Dendritic cell treated with granulocyte-macrophage colony-stimulating factor and Interleukin-4, amounts not matched to agents 40 ng/mL and 50 ng/mL, for 4 days (primary cell): ENCODE results near the gene ADGRA1.
"Not testable (repeated sequence)": the region's sequence is repeated elsewhere in the genome, so short reads cannot be mapped to it uniquely, and the experiment has no call there.

Experiments
- H3K27ac Mint-ChIP-seq: one replicate; pipeline ENCODE4 v1.8.0; 2022; ENCODE audit warnings: mild to moderate bottlenecking, mixed read lengths
- H3K27me3 Mint-ChIP-seq: one replicate; pipeline ENCODE4 v1.8.0; 2022; ENCODE audit warnings: mild to moderate bottlenecking, mixed read lengths
- H3K36me3 Mint-ChIP-seq: one replicate; pipeline ENCODE4 v1.8.0; 2022; ENCODE audit warnings: low read depth, mixed read lengths
- H3K4me1 Mint-ChIP-seq: one replicate; pipeline ENCODE4 v1.8.0; 2022; ENCODE audit warnings: low read depth, mixed read lengths
- H3K4me3 Mint-ChIP-seq: one replicate; pipeline ENCODE4 v1.8.0; 2022; ENCODE audit warnings: mild to moderate bottlenecking, moderate library complexity, mixed read lengths
- H3K9me3 Mint-ChIP-seq: one replicate; pipeline ENCODE4 v1.8.0; 2022; ENCODE audit warnings: mixed read lengths
- intact Hi-C: fragments of 100-400 bp; cut with micrococcal nuclease; formaldehyde crosslinking; loops from one replicate; pipeline ENCODE4 v1.15.0; 2022

ADGRA1 gene

DNA sequence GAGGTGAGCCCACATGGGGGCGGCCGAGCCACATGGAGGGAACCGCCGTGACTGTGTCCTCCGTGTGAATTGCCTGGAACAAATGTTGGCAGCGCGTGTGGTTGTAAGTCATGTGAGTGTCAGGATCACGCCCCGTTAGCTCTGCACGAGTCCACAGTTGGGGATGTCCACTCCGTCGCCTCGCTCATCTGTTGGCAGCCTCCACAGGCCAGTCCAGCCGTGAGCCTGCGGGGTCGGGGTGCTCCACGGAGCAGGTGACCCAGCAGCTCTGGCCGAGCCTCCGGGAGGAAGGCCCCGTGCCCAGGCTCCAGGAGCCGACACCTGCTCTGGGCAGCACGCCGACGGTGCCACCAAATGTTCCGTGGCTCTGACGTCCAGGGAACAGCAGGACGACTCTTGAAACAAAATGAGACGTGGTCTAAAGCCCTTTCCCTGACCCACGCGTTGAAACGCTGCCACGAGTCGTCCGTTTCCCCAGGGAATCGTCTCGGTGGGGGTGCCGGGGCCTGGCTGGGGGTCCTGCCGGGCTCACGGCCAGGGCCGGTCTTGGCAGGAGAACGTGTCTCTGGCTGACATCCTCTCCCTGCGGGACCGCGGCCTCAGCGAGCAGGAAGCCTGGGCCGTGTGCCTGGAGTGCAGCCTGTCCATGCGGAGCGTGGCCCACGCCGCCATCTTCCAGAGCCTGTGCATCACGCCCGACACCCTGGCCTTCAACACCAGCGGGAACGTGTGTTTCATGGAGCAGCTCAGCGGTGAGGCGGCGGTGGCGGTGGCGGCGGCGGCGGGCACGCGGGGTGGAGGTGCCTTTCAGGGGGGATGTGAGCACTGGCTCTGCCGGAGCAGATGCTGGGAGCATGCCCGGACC lies 79.3 kb downstream of the ADGRA1 start:
- intact Hi-C loops = no loop called here
- Mint-ChIP-seq H3K36me3 (no peaks in the 10 kb centered on the region), H3K27me3 (peaks cover 28% of the 10 kb centered on the region), H3K9me3 (no peaks in the 10 kb centered on the region), H3K4me1 (no peaks in the 10 kb centered on the region), H3K4me3 (no peak overlapping the region), H3K27ac (no peak overlapping the region)

DNA sequence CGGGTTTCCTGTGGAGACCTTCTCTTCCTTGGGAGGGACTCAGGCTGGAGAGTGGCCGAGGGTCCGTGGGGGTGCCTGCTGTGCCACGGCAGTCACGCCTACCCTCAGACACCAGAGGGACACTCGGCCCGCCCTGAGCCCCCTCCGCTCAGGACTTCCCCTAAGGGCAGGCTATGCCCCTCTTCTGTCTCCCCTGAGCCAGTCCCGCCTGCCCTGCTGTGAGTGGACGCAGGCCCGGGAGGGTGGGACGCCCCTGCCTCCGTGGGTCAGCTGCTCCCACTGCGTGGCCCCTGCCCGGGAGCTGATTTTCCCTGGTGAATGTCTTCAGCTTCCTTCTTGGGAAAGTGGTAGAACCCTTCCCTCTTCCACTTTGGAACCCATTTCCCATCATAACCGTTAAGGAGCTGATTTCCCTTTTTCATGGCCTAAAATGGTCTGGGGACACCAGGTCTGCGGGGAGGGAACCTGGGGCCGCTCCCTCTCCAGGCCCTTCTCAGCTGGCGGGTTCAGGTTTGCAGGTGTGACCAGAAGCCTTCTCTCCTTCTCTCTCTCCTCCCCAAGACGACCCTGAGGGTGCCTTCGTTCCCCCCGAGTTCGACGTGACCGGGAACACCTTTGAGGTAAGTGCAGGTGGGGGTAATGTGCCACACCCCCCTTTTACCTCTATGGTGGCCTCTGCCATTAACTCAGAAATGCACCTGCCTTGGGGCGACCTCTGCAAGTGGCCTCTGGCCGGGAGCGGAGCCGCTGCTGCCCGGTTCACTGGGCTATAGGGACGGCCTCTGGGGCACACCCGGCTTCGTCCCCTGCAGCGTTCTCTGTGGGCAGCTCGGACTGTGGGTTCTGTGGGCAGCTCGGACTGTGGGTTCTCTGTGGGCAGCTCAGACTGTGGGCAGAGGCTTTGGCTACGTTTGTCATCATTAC lies 80.2 kb downstream of the ADGRA1 start:
- no peaks in the 10 kb centered on the region for H3K4me1 Mint-ChIP-seq
- no peaks in the 10 kb centered on the region for H3K36me3 Mint-ChIP-seq
- H3K27ac Mint-ChIP-seq = no peak overlapping the region
- H3K4me3 Mint-ChIP-seq = no peak overlapping the region
- H3K9me3 Mint-ChIP-seq = peaks cover 3% of the 10 kb centered on the region
- peaks cover 22% of the 10 kb centered on the region for H3K27me3 Mint-ChIP-seq
- intact Hi-C loops = no loop called here

DNA sequence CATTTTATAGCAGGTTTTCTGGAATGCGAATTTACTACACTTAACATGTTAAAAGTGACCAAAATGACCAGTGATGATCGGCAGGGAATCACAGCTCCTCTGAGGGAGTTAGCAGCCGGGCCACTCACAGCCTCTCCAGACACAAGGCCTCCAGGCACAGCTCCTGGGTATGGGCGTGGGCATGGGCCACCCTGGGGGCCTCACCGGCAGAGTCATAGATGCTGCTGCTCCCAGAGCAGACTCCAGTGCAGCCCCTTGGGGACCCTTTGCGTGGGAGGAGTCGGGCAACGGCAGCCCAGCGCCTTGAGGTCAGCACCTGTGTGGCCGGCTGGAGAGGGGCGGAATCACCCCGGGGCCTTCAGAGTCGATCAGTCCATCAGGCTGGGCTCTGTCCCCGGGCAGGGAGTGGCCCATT lies 80.9 kb downstream of the ADGRA1 start:
- Mint-ChIP-seq H3K27me3 (peaks cover 18% of the 10 kb centered on the region), H3K9me3 (peaks cover 9% of the 10 kb centered on the region), H3K4me1 (no peaks in the 10 kb centered on the region), H3K27ac (no peak overlapping the region), H3K36me3 (no peaks in the 10 kb centered on the region), H3K4me3 (no peak overlapping the region)
- intact Hi-C loops = no loop called here

DNA sequence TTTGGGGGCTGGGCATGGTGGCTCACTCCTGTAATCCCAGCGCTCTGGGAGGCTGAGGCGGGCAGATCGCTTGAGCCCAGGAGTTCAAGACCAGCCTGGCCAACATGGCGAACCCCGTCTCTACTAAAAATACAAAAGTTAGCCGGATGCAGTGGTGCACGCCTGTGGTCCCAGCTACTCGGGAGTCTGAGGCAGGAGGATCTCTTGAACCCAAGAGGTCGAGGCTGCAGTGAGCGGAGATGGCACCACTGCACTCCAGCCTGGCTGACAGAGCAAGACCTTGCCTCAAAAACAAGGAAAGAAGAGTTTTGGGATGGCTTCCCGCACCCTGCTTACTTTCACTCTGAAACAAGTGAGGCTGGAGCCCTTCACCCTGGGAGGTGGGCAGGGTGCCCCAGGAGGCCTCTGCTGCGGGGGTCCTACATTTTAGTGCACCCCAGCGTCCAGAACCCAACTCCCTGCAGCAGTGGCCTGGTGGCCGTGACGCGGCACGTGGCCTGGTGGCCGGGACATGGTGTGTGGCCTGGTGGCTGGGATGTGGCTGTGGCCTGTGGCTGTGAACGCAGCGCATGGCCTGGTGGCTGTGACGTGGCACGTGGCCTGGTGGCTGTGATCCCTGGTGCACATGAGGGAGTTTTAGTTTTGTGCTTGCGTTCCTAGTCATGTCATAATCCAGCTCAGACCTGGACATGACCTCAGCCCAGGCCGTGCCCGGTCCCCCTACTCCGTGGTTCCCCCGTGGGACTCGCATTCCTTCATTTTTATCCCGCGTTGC lies 81.6 kb downstream of the ADGRA1 start:
- Mint-ChIP-seq H3K4me1 (peaks cover 7% of the 10 kb centered on the region), H3K9me3 (peaks cover 17% of the 10 kb centered on the region), H3K36me3 (no peaks in the 10 kb centered on the region), H3K27me3 (peaks cover 14% of the 10 kb centered on the region), H3K4me3 (no peak overlapping the region), H3K27ac (no peak overlapping the region)
- intact Hi-C loops = no loop called here

DNA sequence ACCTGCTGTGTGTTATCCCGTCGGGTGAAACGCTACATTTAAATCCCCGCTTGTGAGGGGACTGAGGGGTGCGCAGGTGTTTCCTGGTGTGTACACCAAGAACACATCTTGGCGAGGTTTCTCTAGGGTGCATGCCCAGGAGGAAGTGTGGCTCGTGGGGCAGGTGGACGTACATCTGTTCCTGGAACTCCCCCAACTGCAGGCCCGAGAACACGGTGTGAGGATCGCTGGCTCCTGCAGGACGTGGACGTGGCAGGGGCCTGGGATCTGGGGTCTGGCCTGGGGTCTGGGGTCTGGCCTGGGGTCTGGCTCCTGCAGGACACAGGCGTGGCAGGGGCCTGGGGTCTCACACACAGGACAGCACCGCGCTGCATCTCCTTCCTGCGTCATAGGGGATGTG lies 82.4 kb downstream of the ADGRA1 start:
- H3K4me1 Mint-ChIP-seq = peaks cover 12% of the 10 kb centered on the region
- peaks cover 24% of the 10 kb centered on the region for H3K9me3 Mint-ChIP-seq
- no peaks in the 10 kb centered on the region for H3K36me3 Mint-ChIP-seq
- H3K27ac Mint-ChIP-seq = no peak overlapping the region
- no peak overlapping the region for H3K4me3 Mint-ChIP-seq
- intact Hi-C loops = no loop called here
- H3K27me3 Mint-ChIP-seq = peaks cover 14% of the 10 kb centered on the region

DNA sequence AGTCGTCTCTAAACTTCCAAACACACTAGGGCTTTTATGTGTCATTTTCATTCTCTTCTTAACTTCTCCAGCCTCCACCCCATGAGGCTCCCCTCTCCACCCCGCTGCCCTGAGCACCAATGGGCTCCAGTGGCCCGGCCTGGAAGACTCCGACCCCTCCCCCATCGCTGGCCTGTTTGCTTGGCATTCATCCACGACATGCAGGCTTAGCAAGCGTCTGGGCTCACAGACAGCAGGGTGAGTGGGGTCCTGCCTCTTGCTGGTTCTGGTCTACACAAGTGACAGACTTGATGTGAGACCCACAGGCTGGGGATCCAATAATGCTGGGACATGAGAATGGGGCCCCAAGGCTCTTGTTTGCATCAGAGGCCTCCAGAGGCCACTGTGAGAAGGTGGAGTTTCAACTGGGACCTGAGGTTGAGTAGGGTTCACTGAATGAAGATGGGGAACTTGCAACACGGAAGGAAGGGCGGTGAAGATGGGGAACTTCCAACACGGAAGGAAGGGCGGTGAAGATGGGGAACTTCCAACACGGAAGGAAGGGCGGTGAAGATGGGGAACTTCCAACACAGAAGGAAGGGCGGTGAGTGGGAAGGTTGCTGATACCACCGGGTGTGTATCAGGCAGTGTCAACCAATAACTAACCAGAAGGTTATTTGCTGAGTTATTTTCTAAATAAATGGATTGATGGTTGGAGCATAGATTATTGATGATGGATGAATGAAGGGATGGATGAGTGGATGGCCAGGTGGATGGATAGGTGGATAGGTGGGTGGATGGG lies 86.3 kb downstream of the ADGRA1 start:
- Mint-ChIP-seq H3K27ac (no peak overlapping the region), H3K4me1 (peaks cover 12% of the 10 kb centered on the region), H3K36me3 (no peaks in the 10 kb centered on the region), H3K9me3 (peaks cover 51% of the 10 kb centered on the region), H3K27me3 (peaks cover 16% of the 10 kb centered on the region), H3K4me3 (no peak overlapping the region)
- intact Hi-C loops = no loop called here

DNA sequence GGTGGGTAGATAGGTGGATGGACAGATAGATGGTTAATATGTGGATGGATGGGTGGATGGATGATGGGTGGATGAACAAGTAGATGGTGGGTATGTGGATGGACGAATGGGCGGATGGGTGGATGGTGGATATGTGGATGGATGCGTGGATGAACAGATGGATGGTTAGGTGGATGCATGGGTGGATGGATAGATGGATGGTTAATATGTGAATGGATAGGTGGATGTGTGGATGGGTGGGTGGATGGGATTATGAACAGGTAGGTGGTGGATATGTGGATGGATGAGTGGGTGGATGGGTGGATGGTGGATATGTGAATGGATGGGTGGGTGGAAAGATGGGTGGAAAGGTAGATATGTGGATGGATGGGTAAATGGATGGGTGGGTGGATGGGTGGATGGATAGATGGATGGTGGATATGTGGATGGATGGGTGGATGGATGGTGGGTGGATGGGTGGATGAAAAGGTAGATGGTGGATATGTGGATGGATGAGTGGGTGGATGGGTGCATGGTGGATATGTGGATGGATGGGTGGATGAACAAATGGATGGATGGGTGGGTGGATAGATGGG lies 87.1 kb downstream of the ADGRA1 start:
- Mint-ChIP-seq H3K36me3 (no peaks in the 10 kb centered on the region), H3K27ac (no peak overlapping the region), H3K27me3 (peaks cover 14% of the 10 kb centered on the region), H3K4me3 (no peak overlapping the region), H3K9me3 (peaks cover 51% of the 10 kb centered on the region), H3K4me1 (peaks cover 12% of the 10 kb centered on the region)
- intact Hi-C loops = no loop called here

DNA sequence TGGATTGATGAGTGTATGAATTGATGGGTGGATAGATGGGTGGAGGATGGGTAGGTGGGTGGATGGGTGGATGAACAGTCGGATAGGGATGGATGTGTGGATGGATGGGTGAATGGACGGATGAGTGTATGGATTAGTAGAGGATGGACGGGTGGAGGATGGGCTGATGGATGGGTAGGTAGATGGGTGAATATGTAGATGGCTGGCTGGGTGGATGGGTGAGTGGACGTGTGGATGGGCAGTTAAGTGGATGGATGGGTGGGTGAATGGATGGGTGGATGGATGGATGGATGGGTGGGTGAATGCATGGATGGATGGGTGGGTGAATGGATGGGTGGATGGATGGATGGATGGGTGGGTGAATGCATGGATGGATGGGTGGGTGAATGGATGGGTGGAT lies 87.9 kb downstream of the ADGRA1 start:
- H3K9me3 Mint-ChIP-seq = peaks cover 51% of the 10 kb centered on the region
- H3K4me1 Mint-ChIP-seq = peaks cover 12% of the 10 kb centered on the region
- H3K27me3 Mint-ChIP-seq = peaks cover 17% of the 10 kb centered on the region
- intact Hi-C loops, H3K4me3 Mint-ChIP-seq, H3K36me3 Mint-ChIP-seq, H3K27ac Mint-ChIP-seq: not testable (repeated sequence)

DNA sequence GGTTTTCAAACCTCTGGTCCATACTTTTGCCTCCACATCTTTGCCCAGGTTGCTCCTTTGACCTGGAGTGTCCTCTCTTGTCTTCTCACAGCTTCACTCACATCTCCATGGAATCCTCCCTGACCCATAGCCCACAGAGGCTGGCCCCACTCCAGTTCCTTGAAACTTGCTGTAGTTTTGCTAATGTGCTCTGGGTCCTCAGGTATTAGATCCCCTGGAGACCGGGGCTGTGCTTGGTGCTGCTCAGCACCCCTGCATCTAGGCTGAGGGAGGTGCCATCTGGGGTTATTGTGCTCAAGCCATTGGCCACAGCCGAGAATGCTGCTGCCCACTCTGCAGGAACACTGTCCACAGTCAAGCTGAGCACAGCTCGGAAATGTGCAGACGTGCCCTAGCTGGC lies 88.8 kb downstream of the ADGRA1 start:
- peaks cover 15% of the 10 kb centered on the region for H3K27me3 Mint-ChIP-seq
- H3K36me3 Mint-ChIP-seq = no peaks in the 10 kb centered on the region
- no peak overlapping the region for H3K27ac Mint-ChIP-seq
- no peak overlapping the region for H3K4me3 Mint-ChIP-seq
- peaks cover 12% of the 10 kb centered on the region for H3K4me1 Mint-ChIP-seq
- intact Hi-C loops = no loop called here
- H3K9me3 Mint-ChIP-seq = peaks cover 51% of the 10 kb centered on the region

DNA sequence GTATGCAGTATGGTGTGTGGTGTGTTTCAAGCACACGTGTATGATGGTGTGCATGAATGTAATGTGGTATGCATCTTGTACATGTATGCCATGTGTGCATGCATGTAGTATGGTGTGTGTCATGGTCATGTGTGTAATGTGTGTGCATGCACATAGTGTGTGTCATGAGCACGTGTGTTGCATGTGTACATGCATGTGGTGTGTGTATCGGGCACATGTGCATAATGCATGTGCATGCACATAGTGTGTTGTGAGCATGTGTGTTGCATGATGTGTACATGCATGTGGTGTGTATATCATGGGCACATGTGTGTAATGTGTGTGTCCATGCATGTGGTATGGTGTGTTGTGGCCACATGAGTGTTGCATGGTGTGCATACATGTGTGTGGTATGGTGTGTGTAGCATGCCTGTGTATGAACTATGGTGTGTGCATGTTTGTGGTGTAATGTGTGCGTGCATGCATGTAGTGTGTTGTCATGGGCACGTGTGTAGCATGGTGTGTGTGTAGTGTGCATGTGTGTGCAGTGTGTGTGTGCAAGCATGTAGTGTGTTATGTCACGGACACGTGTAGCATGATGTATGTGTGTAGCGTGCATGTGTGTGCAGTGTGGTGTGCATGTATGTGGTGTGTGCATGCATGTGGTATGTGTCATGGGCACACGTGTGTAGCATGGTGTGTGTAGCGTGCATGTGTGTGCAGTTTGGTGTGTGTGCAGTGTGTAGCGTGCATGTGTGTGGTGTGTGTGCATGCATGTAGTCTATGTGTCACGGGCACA lies 89.8 kb downstream of the ADGRA1 start:
- no peak overlapping the region for H3K4me3 Mint-ChIP-seq
- intact Hi-C loops = no loop called here
- no peak overlapping the region for H3K27ac Mint-ChIP-seq
- no peaks in the 10 kb centered on the region for H3K36me3 Mint-ChIP-seq
- H3K9me3 Mint-ChIP-seq = peaks cover 51% of the 10 kb centered on the region
- peaks cover 12% of the 10 kb centered on the region for H3K4me1 Mint-ChIP-seq
- peaks cover 12% of the 10 kb centered on the region for H3K27me3 Mint-ChIP-seq

DNA sequence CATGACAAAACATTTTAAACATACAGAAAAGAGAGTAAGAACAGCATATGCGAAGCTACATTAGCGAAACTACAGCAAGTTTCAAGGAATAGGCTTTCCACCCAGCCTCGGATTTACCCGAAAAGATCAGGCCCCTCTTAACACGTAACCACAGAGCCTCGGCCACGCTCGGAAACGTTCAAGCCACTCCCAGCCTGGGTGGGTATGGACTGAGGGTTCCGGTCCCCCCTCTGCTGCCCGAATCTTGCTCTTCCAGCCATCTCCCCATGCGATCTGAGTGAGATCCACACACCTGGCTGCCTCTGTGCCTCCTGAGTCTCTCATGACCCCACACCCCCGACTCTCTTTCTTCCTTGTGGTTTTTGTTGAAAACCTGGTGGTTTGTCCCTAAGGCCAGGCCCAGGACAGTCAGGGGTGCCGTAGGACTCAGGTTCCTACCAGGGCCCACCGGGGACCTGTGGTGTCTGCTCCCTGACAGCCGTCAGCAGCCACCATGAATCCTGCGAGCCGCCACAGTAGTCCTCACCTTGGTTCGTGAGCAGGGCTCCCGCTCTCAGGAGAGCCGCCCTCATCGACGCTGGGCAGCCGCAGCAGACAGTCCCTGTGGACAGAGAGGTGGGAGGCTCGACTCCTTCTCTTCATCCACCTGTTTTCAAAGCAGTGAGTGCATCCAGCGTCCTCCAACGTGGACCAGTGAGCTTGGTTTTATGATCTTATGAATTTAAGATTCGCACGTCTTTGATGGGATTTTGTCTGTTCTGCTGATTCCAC lies 90.8 kb downstream of the ADGRA1 start:
- intact Hi-C loops = no loop called here
- H3K9me3 Mint-ChIP-seq = peaks cover 42% of the 10 kb centered on the region
- H3K4me3 Mint-ChIP-seq = no peak overlapping the region
- H3K36me3 Mint-ChIP-seq = no peaks in the 10 kb centered on the region
- H3K27ac Mint-ChIP-seq = no peak overlapping the region
- peaks cover 12% of the 10 kb centered on the region for H3K4me1 Mint-ChIP-seq
- H3K27me3 Mint-ChIP-seq = peaks cover 9% of the 10 kb centered on the region

DNA sequence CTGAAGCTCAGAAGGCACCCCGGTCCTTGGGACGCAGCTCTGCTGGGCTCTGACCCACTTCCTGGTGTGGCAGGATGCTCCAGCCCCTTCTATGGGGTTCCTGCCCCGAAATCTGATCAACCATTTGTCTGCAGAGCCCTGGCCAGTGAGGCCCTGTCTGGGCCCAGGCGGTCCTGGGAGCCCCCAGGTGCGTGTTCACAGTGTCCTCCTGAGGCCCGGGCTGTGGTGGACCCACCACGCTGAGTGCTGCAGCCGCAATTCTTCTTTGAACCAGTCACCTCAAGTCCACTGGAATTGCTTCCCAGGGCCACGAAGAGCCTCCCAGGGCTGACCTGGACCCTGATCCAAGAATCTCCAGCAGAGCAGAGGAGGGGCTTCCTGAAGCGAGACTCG lies 91.4 kb downstream of the ADGRA1 start:
- Mint-ChIP-seq H3K4me1 (peaks cover 8% of the 10 kb centered on the region), H3K36me3 (no peaks in the 10 kb centered on the region), H3K27ac (no peak overlapping the region), H3K4me3 (no peak overlapping the region), H3K27me3 (peaks cover 9% of the 10 kb centered on the region), H3K9me3 (peaks cover 37% of the 10 kb centered on the region)
- intact Hi-C loops = no loop called here
